ENCODE results near the gene PRSS57. TPM values are rescaled to one million over a fixed set of nuclear protein-coding genes. Genes with fewer than 3 reads are reported as not detected.

PRSS57 gene
- total RNA-seq, 4 donors from 2014 or later = 0.34 TPM; not detected in 3

DNA sequence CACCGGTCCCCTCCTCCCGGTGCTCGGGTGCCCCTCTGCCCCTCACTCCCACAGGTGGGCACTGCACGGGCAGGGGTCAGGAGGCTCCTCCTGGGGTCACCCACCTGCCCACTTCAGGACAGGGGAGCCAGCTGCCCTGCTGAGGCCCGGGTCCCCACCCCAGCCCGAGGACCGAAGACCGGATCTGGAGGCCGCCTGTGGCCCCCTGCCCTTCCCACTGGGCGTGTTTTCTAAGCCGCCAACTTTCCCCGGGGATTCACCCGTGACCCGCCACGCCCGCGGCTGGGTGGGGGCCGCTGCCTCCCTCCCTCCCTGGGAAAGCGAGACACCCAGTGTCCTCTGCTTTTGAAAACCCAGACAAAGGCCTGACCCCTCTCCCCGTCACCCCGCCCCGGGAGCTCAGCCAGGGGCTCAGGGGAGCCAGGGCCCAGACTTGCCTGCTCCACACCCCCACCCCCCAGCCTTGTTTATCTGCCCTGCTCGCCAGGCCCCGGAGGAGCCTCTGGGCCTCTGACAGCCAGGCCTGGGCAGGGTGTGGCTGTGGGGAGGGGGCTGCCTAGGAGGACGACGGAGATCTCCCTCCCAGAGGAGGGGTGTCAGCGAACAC is 14.8 kb upstream of the PRSS57 start:
- TF ChIP-seq POLR2A (IDR thresholded peaks at IDR 0.05; ENCODE audit: low read depth) = no peak
- TF ChIP-seq POLR2AphosphoS5 (IDR thresholded peaks at IDR 0.05) = peak; percentile 9 to 43
- intact Hi-C loops (cut with DNase I) = loop anchor here (2.0 kb wide), 1 partner anchor 23 kb away; no protein-coding TSS in a partner anchor
- peaks cover 0 to 10% (median 0%) of the 10 kb centered on the region in 4 donors for H3K27me3 ChIP-seq
- H3K27ac ChIP-seq (replicated peaks in 1 of 4) = peak overlapping the region; percentile 81 to 86 (median 84)
- no peak for DNase-seq (ENCODE audit: extremely low spot score)
- H3K4me1 ChIP-seq = peaks cover 20 to 44% (median 34%) of the 10 kb centered on the region in 4 donors
- H3K9me3 ChIP-seq = peaks cover 0 to 3% (median under 1%) of the 10 kb centered on the region in 4 donors
- H3K36me3 ChIP-seq = peaks cover 0 to 4% (median 0%) of the 10 kb centered on the region in 4 donors
- peak overlapping the region; percentile 76 to 95 (median 84) for H3K4me3 ChIP-seq
- 33% methylated on average over 18 of the region's 27 CpGs for WGBS

DNA sequence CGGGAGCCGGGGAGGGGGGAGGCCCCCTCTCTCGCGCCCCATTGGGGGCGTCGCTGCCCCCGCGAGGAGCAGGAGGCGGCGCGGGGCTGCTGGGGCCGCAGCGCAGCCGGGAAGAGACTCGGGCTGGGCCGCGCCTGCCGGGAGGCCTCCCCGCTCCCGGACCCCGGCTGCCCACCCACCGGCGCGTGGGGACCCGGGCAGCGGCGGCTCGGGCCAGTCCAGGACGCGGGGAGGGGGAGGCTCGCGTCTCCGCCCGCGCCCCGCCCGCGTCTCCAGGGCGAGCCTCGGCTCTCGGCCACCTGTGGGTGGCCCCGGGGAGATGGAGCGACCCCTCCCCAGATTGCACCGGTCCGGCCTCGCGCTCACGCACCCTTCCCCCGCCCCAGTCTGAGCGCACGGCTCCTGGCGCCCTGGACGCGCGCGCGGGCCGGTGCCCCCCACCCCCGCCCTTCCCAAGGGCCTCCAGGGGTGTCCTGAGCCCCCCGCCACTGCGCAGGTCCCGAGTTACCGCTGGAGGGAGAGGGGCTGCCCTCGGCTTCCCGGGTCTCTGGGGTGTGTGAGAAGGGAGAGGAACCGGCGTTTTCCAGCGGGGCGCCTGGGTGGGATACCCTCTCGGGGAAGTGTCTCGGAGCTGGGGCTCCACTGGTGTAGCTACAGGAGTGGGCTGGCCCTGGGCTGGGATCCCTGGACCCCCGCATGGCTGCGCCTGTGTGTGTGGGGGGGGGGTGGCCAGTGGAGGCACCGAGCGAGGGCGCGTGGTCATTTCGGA is 14.1 kb upstream of the PRSS57 start:
- DNase-seq (ENCODE audit: extremely low spot score) = no peak
- Histone ChIP-seq H3K36me3 (no peaks in the 10 kb centered on the region), H3K9me3 (peaks cover 0 to 3% (median 0%) of the 10 kb centered on the region in 4 donors), H3K4me3 (peak overlapping the region; percentile 76 to 95 (median 84)), H3K4me1 (peaks cover 23 to 46% (median 37%) of the 10 kb centered on the region in 4 donors), H3K27me3 (peaks cover 0 to 14% (median 0%) of the 10 kb centered on the region in 4 donors), H3K27ac (replicated peaks in 1 of 4) (peak overlapping the region; percentile 81 to 86 (median 84))
- WGBS = 1% methylated on average over 23 of the region's 78 CpGs
- TF ChIP-seq POLR2AphosphoS5 (IDR thresholded peaks at IDR 0.05) = no peak
- TF ChIP-seq, protein P1, sequence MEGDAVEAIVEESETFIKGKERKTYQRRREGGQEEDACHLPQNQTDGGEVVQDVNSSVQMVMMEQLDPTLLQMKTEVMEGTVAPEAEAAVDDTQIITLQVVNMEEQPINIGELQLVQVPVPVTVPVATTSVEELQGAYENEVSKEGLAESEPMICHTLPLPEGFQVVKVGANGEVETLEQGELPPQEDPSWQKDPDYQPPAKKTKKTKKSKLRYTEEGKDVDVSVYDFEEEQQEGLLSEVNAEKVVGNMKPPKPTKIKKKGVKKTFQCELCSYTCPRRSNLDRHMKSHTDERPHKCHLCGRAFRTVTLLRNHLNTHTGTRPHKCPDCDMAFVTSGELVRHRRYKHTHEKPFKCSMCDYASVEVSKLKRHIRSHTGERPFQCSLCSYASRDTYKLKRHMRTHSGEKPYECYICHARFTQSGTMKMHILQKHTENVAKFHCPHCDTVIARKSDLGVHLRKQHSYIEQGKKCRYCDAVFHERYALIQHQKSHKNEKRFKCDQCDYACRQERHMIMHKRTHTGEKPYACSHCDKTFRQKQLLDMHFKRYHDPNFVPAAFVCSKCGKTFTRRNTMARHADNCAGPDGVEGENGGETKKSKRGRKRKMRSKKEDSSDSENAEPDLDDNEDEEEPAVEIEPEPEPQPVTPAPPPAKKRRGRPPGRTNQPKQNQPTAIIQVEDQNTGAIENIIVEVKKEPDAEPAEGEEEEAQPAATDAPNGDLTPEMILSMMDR (IDR thresholded peaks at IDR 0.05) = no peak
- intact Hi-C loops (cut with DNase I) = loop anchor here (2.0 kb wide), 1 partner anchor 23 kb away; no protein-coding TSS in a partner anchor

DNA sequence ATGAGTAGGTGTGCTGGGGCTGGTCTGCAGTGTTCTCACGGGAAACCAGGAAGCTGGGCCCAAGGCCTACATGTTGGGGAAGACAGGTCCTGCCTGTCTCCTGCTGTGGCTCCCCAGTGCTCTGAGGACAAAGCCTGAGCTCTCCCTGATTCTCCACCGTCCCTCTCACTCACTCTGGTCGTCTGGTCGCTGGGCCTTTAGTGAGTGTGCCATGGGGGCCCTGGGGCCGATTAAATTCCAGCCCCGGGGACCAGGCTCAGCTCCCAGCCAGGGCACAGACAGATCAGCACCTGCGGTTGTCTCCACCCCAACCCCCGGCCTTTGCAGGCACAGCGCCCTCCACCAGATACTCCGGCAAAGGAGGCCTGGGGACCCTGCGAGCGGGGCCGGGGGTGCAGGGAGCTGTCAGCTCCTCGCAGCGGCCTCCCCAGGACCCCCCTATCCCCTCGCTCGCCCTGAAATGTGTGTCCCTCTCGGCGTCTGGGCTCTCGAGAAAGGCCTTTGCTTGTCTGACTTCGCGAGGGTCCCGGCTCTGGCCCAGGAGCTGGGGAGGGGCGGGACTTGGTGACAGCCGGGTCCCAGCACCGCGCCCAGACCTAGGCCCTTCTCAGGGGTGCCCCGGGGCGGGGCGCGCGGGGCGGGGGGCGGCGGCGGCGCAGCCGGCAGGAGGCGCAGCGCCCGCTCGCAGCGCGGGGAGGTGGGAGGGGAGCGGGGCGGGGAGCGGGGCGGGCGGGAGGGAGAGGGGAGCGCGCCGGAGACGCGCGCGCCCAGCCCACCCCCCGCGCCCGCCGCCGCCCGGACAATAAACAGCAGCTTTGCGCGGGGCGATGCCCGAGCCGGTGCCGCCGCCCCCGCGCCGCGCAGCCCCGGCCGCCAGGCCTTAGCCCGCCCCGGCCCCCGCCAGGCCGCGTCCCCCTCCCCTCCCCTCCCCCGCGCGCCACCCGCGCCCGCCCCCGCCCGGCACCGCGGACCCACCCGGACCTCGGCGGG is 13.2 kb upstream of the PRSS57 start, which contains the start of gene PALM:
TSS of gene PALM (plus strand) at position 782 of the 990 bp plus-strand sequence. CDS start 212 bp downstream, outside the sequence.
- no peak for DNase-seq (ENCODE audit: extremely low spot score)
- intact Hi-C loops (cut with DNase I) = loop anchor here (2.0 kb wide), 1 partner anchor 24 kb away; no protein-coding TSS in a partner anchor
- no peaks in the 10 kb centered on the region for H3K36me3 ChIP-seq
- peaks cover 0 to 3% (median 0%) of the 10 kb centered on the region in 4 donors for H3K9me3 ChIP-seq
- WGBS = 30% methylated on average over 10 of the region's 93 CpGs
- peak within 1 kb of the TSS; percentile 81 to 86 (median 84) for H3K27ac ChIP-seq (replicated peaks in 1 of 4)
- peaks cover 0 to 23% (median 2%) of the 10 kb centered on the region in 4 donors for H3K27me3 ChIP-seq
- H3K4me3 ChIP-seq = peak within 1 kb of the TSS; percentile 76 to 95 (median 84)
- TF ChIP-seq POLR2AphosphoS5 (IDR thresholded peaks at IDR 0.05) = no peak
- no peak for TF ChIP-seq POLR2A (IDR thresholded peaks at IDR 0.05; ENCODE audit: low read depth)
- TF ChIP-seq EP300 (IDR thresholded peaks at IDR 0.05) = no peak
- TF ChIP-seq, protein P1 (IDR thresholded peaks at IDR 0.05) = peak in 2 of 3 experiments; percentile 34 to 45
- H3K4me1 ChIP-seq = peaks cover 27 to 55% (median 46%) of the 10 kb centered on the region in 4 donors

DNA sequence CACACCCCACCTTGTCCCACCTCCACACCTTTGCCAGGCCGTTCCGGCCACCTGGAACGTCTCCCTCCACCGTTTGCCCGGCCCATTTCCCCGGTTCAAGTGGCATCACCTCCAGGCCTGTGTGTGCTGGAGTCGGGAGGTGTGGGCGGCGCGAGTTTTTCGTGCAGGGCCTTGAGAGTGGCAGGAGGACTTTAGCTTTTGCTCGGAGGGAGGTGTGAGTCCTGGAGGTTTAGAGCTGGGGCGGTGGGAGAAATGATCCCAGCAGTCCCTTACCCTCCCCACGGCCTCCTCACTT is 9.1 kb upstream of the PRSS57 start:
- peak overlapping the region in 3 of 4 donors; percentile 10 to 42 (median 34) for H3K4me3 ChIP-seq
- H3K36me3 ChIP-seq = no peaks in the 10 kb centered on the region
- TF ChIP-seq, protein P1 (IDR thresholded peaks at IDR 0.05) = no peak
- no peak for TF ChIP-seq POLR2AphosphoS5 (IDR thresholded peaks at IDR 0.05)
- TF ChIP-seq EP300 (IDR thresholded peaks at IDR 0.05) = no peak
- no peak for TF ChIP-seq POLR2A (IDR thresholded peaks at IDR 0.05; ENCODE audit: low read depth)
- WGBS = 41% methylated on average over 14 of the region's 14 CpGs
- H3K27me3 ChIP-seq = peaks cover 0 to 40% (median 2%) of the 10 kb centered on the region in 4 donors
- H3K27ac ChIP-seq (replicated peaks in 1 of 4) = no peak overlapping the region
- intact Hi-C loops (cut with DNase I) = no loop called here
- H3K9me3 ChIP-seq = peaks cover 0 to 3% (median 0%) of the 10 kb centered on the region in 4 donors
- no peak for DNase-seq (ENCODE audit: extremely low spot score)
- H3K4me1 ChIP-seq = peaks cover 22 to 42% (median 32%) of the 10 kb centered on the region in 4 donors
